ENCODE data around the gene PKNOX2. TPM values are rescaled to one million over a fixed set of nuclear protein-coding genes. Genes with fewer than 3 reads are reported as not detected.

PKNOX2 gene
- total RNA-seq, 2 donors from 2014 or later = not detected

DNA sequence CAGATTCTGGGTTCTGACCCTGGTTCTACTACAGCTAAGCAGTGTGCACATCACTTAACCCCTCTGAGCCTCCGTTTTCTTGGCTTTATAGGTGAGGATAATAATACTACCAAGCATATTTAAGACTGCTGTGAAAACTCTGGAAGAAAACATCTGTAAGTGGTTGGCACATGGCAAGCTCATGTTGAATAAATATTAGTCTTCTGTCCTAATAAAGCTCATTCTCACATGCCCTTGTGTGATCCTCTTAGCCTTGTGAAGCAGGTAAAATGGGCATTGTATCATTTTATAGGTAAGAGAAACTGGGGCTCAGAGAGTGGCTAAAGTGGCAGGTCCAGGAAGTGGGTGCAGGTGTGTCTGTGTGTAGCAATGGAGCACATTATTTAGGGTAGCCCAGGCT lies 8.5 kb downstream of the PKNOX2 start:
- peaks cover 4 to 7% of the 10 kb centered on the region in 2 donors for H3K4me1 Mint-ChIP-seq (ENCODE audit: low read depth in 2 of 2)
- ATAC-seq = no peak
- no peak for DNase-seq (ENCODE audit: low spot score)
- H3K9me3 Mint-ChIP-seq = no peaks in the 10 kb centered on the region
- H3K27me3 Mint-ChIP-seq = peaks cover 53 to 77% of the 10 kb centered on the region in 2 donors
- no peaks in the 10 kb centered on the region for H3K36me3 Mint-ChIP-seq
- no peak overlapping the region for H3K4me3 Mint-ChIP-seq
- H3K27ac Mint-ChIP-seq = no peak overlapping the region

DNA sequence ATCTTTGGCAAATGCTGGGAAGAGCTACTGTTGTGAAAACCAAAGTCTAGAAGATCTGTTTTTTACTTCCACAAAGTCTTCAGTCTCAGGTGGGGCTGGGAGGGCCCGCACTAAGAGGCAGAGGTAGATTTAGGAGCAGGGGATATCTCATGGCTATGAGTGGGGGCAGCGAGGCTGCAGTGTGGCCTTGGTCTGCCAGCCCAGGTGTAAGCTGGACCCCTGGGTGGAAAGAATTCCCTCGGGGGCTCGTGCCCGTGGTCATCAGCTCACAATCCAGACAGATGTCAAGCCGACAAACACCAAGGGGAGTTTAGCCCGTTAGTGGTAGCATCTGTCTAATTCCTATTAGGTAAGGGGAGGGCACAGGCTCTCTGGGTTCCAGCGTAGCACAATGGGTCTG lies 9.0 kb downstream of the PKNOX2 start:
- H3K4me3 Mint-ChIP-seq = no peak overlapping the region
- DNase-seq (ENCODE audit: low spot score) (no peak), ATAC-seq (no peak)
- H3K36me3 Mint-ChIP-seq = no peaks in the 10 kb centered on the region
- no peaks in the 10 kb centered on the region for H3K9me3 Mint-ChIP-seq
- H3K27me3 Mint-ChIP-seq = peaks cover 52 to 72% of the 10 kb centered on the region in 2 donors
- H3K4me1 Mint-ChIP-seq (ENCODE audit: low read depth in 2 of 2) = peaks cover 4 to 7% of the 10 kb centered on the region in 2 donors
- no peak overlapping the region for H3K27ac Mint-ChIP-seq

DNA sequence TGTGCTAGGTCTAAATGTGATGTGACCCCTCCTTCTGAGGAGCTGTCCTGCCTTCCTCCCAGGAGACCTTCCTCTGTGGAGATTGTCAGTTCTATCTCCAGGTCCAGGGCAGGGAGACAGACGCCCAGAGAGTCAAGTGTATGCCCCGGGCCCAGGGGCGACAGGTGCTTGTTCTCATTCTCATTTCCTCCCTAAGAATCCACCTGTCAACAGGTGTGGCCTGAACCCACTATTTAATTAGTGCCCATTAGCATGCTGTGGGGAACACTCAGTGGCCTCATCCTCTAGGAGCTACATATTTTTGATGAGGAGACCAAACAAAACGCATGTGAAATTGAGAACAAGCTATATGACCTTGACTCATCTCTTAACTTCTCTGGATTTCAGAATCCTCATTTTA lies 9.5 kb downstream of the PKNOX2 start:
- Mint-ChIP-seq H3K27ac (no peak overlapping the region), H3K27me3 (peaks cover 51 to 69% of the 10 kb centered on the region in 2 donors), H3K4me3 (no peak overlapping the region), H3K9me3 (no peaks in the 10 kb centered on the region), H3K4me1 (ENCODE audit: low read depth in 2 of 2) (peaks cover 4 to 7% of the 10 kb centered on the region in 2 donors), H3K36me3 (no peaks in the 10 kb centered on the region)
- no peak for ATAC-seq
- DNase-seq (ENCODE audit: low spot score) = no peak

DNA sequence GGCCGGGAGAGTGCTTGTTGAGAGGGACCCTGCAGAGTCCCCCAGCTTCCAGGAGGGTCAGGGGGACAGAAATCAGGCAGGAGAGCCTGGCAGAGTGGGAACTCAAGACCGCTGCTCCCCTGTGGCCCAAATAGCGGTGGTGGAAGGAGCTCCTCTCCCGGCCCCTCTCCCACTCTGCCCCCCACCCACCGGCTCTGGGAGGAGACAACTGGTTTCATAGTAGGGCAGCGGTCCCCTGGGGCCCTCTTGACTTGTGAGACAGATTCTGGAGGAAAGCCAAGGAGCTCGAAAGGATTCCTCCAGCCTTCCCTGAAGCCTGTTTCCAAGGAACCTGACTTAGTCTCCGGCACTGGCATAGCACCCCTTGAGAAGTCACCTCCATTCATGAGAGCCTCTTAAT lies 10.1 kb downstream of the PKNOX2 start:
- Mint-ChIP-seq H3K27me3 (peaks cover 47 to 69% of the 10 kb centered on the region in 2 donors), H3K4me3 (no peak overlapping the region), H3K4me1 (ENCODE audit: low read depth in 2 of 2) (peaks cover 4 to 7% of the 10 kb centered on the region in 2 donors), H3K27ac (no peak overlapping the region), H3K36me3 (no peaks in the 10 kb centered on the region), H3K9me3 (no peaks in the 10 kb centered on the region)
- DNase-seq (ENCODE audit: low spot score) (no peak), ATAC-seq (no peak)

DNA sequence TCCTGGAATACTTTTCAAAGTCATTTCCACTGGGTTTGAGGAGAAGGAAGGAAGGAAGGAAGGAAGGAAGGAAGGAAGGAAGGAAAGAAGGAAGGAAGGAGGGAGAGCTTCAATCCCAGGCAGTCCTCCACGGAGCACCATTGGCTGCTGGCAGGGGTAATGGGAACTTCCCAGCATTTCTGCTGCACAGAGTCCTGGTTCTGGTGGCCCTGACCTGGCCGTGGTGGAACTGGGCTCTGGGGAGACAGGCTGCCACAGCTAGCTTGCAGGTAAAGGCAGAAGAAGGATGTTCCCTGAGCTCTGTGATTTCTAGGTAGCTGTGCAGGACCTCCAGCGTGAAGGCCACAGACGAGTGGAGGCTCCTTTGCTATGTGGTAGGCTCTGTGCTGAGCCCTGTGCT lies 10.6 kb downstream of the PKNOX2 start:
- H3K27me3 Mint-ChIP-seq = peaks cover 48 to 70% of the 10 kb centered on the region in 2 donors
- peaks cover 4 to 7% of the 10 kb centered on the region in 2 donors for H3K4me1 Mint-ChIP-seq (ENCODE audit: low read depth in 2 of 2)
- no peaks in the 10 kb centered on the region for H3K36me3 Mint-ChIP-seq
- DNase-seq (ENCODE audit: low spot score) = no peak
- ATAC-seq = no peak
- no peaks in the 10 kb centered on the region for H3K9me3 Mint-ChIP-seq
- no peak overlapping the region for H3K27ac Mint-ChIP-seq
- no peak overlapping the region for H3K4me3 Mint-ChIP-seq

DNA sequence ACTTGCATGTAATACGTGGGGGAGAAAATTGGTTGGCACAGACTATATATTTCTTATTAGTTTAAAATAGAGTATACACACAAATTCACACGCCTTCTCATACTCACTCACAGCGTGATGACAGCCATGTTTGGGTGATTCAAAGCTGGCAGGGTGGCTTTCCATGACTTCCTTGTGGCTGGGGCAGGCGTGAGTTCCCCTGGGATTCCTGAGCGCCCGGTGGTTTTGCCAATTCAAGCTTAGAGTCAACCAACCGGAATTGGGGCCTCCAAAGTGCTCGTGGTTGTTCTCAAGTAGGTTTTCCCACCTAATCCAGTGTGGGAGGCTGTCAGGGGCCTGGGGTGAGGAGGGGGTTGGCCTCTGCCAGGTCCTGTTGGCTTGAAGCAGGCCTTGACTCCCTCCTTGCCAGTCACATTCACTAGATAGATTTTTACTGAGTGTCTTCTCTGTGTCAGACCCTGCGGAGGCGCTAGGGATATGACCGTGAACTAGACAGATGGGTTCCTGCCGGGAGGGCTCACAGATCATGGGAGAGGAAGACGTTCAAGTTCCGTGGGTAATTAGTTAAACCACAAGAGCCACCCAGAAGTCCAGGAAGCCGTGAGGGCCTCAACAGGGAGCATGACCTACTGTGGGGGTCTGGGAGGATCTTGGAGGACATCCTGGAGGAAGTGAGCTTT lies 11.5 kb downstream of the PKNOX2 start:
- DNase-seq (ENCODE audit: low spot score) (no peak), ATAC-seq (no peak)
- Mint-ChIP-seq H3K27me3 (peaks cover 50 to 69% of the 10 kb centered on the region in 2 donors), H3K36me3 (no peaks in the 10 kb centered on the region), H3K4me3 (no peak overlapping the region), H3K27ac (no peak overlapping the region), H3K9me3 (no peaks in the 10 kb centered on the region), H3K4me1 (ENCODE audit: low read depth in 2 of 2) (peaks cover 4 to 7% of the 10 kb centered on the region in 2 donors)

DNA sequence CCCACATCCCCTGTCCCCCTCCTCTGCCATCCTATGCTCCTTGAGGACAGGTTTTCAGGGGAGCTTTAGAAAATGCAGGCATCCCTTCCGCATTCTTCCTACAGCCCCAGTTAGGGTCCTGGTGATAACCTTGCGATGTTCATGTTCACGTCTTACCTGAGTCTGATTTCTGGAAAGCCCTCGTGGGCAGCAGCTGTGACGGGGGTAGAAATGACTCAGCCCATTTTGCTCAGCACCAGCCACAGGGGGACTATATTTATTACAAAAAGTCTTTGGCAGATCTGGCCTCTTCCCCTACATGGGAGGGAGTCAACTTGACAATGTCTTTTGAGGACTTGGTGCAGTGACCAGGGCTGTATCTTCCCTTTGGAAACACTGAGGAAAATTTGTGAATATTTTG lies 12.3 kb downstream of the PKNOX2 start:
- H3K4me3 Mint-ChIP-seq = no peak overlapping the region
- no peak overlapping the region for H3K27ac Mint-ChIP-seq
- no peaks in the 10 kb centered on the region for H3K9me3 Mint-ChIP-seq
- no peaks in the 10 kb centered on the region for H3K36me3 Mint-ChIP-seq
- DNase-seq (ENCODE audit: low spot score) (no peak), ATAC-seq (no peak)
- H3K27me3 Mint-ChIP-seq = peaks cover 46 to 64% of the 10 kb centered on the region in 2 donors
- H3K4me1 Mint-ChIP-seq (ENCODE audit: low read depth in 2 of 2) = peaks cover 0 to 4% of the 10 kb centered on the region in 2 donors

DNA sequence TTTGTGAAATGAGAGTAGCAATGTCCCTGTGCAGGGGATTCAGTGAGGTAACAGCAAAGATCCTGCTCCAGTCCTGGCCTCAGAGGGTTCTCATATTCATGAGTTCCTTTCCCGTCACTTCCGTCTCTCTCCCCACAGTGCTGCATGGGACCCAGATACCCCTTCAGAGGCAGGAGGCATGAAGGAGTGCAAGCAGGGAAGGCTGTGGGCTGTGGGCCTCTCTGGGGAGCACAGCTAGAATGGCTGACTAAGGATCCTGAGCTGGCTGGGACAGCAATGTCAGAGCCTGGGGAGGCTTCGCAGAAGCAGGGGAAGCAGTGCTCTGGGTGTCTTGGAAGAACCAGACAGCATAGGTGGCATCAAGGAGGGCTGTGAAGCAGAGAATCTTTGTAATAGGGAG lies 13.0 kb downstream of the PKNOX2 start:
- Mint-ChIP-seq H3K27ac (no peak overlapping the region), H3K27me3 (peaks cover 46 to 61% of the 10 kb centered on the region in 2 donors), H3K4me1 (ENCODE audit: low read depth in 2 of 2) (peaks cover 0 to 4% of the 10 kb centered on the region in 2 donors), H3K9me3 (no peaks in the 10 kb centered on the region), H3K36me3 (no peaks in the 10 kb centered on the region), H3K4me3 (no peak overlapping the region)
- ATAC-seq = no peak
- DNase-seq (ENCODE audit: low spot score) = no peak

DNA sequence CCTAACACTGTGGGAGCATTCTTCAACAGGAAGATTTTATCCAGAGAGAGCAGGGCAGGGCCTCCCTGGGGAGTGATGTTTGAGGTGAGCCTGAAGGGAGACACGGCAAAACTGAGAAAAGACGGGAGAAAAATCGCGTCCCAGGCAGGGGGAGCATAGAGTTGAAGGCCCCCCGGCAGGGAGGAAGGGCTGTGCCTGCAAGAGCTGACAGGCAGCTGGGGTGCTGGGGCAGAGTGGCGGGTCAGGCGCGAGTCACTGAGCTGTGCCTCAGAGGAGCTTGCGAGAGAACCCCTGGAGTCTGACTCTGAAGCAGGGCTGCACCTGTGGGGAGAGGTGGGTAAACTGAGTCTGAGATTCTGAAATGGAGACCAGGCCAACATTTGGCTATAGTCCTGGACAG lies 14.8 kb downstream of the PKNOX2 start:
- DNase-seq (ENCODE audit: low spot score) (no peak), ATAC-seq (no peak)
- Mint-ChIP-seq H3K27ac (no peak overlapping the region), H3K4me3 (no peak overlapping the region), H3K9me3 (no peaks in the 10 kb centered on the region), H3K27me3 (peaks cover 45 to 58% of the 10 kb centered on the region in 2 donors), H3K36me3 (no peaks in the 10 kb centered on the region), H3K4me1 (ENCODE audit: low read depth in 2 of 2) (peaks cover 0 to 4% of the 10 kb centered on the region in 2 donors)

DNA sequence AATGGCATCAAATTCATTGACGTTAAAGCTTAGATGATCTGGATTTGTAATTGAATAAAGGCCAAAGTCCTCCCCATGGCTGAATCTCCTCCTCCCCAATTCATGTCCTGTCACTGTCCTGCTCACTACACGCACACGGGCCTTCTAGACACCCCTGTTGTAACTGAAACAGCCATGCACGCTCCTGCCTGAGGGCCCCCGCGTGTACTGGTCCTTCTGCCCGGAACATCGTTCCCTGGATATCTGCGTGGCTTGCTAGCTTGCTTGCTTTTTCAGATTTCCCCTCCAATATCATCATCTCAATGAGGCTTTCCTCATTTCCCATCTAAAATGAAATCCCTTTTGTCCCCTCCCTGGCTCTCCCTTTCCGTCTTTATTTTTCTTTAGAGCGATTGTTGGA lies 15.3 kb downstream of the PKNOX2 start:
- H3K4me3 Mint-ChIP-seq = no peak overlapping the region
- no peak for DNase-seq (ENCODE audit: low spot score)
- H3K4me1 Mint-ChIP-seq (ENCODE audit: low read depth in 2 of 2) = peaks cover 0 to 4% of the 10 kb centered on the region in 2 donors
- ATAC-seq = no peak
- no peak overlapping the region for H3K27ac Mint-ChIP-seq
- no peaks in the 10 kb centered on the region for H3K36me3 Mint-ChIP-seq
- H3K27me3 Mint-ChIP-seq = peaks cover 45 to 58% of the 10 kb centered on the region in 2 donors
- no peaks in the 10 kb centered on the region for H3K9me3 Mint-ChIP-seq

DNA sequence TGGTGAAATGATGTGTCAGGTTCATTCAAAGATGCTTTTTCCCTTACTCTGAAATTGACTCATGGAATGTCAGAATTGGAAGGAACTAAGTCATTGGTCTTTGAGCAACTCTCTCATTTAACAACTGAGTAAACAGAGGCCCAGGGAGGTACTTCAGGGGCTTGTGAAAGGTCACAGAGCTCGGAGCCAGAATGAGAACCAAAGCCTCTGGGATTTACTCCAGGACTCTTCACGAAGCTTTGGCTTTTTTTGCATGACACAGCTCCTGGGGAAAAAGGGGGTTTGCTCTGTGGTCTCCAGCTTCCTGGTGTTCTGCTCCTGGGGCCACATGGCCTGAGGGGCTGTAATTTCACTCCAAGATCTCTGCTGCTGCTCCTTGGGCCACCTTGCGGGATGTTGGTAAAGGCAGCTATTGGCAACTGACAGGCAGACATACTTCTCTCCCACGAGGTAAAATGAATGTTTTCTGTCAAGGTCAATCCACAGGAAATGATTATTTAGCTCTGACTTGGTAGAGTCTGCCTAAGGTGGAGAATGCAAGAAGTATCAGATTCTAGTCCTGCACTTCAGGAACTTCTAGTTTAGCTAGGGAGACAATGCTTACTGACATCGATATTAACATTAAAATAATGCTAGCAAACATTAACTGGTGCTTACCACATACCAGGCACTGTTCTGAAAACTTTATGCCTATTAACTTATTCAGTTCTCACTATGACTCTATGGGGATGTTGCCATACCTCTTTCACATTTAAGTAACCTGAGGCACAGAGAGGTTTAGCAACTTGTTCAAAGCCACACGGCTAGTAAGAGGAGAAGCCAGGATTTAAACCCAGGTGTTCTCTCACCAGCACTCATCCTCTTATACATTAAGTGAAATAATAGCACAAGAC lies 16.1 kb downstream of the PKNOX2 start:
- no peak overlapping the region for H3K4me3 Mint-ChIP-seq
- no peaks in the 10 kb centered on the region for H3K9me3 Mint-ChIP-seq
- no peak for ATAC-seq
- peaks cover 0 to 4% of the 10 kb centered on the region in 2 donors for H3K4me1 Mint-ChIP-seq (ENCODE audit: low read depth in 2 of 2)
- no peaks in the 10 kb centered on the region for H3K36me3 Mint-ChIP-seq
- no peak for DNase-seq (ENCODE audit: low spot score)
- H3K27me3 Mint-ChIP-seq = peaks cover 41 to 61% of the 10 kb centered on the region in 2 donors
- no peak overlapping the region for H3K27ac Mint-ChIP-seq

DNA sequence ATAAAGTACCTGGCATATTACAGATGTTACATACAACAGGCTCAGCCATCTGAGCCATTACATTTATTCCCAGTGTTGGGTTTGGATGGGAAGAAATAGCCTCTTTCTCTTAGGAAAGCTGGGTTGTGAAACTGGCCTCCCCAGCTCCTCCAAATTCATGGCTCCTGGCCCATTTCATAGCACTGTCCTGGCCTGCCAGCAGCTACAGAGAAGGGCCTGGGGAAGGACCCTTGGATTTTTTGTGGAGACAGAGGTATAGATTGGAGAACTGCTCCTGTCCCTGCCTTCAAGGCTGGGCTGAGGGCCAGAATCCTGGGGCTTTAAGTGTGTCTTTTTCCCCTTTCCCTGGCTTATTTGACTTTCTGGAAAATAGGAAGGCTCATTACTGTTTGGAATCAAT lies 18.0 kb downstream of the PKNOX2 start:
- Mint-ChIP-seq H3K27me3 (peaks cover 37 to 63% of the 10 kb centered on the region in 2 donors), H3K9me3 (no peaks in the 10 kb centered on the region), H3K4me1 (ENCODE audit: low read depth in 2 of 2) (no peaks in the 10 kb centered on the region), H3K36me3 (no peaks in the 10 kb centered on the region), H3K4me3 (no peak overlapping the region), H3K27ac (no peak overlapping the region)
- ATAC-seq = no peak
- DNase-seq (ENCODE audit: low spot score) = no peak

DNA sequence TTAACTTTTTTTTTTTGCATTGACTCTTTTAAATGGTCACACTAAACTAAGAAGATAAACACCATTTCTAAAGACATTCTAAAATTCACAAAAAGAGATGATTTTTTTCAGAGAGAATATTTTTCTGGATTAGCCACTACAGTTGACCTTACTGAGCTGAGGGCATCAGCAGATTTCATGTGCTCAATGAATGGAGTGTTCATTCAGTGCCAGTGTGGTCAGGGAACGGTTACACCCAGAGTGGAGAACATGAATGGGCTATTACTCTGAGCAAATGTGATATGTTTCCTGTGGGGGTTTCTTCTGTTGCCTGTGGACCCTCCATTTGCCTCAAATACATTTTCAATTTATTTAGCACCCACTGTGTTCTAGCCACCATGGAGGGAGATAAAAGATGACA lies 19.1 kb downstream of the PKNOX2 start:
- Mint-ChIP-seq H3K27me3 (peaks cover 32 to 72% of the 10 kb centered on the region in 2 donors), H3K9me3 (no peaks in the 10 kb centered on the region), H3K4me1 (ENCODE audit: low read depth in 2 of 2) (no peaks in the 10 kb centered on the region)

DNA sequence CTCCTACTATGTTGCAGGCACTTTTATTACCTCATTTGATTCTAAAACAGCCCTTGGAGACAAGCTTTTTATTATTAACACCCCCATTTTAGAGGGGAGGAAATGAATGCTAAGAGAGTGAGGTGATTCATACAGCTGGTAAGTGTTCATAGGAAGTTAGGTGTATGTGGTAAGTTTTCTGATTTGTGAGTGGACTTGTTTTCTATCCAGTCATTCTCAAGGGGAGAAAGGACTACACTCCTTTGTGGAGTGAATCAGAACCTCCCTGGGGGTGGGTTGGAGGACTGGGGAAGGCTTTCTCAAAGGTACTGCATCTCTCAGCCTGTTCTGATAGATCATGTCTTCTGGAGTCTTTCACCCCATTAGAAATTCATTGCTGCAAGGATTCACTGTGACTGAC lies 23.5 kb downstream of the PKNOX2 start:
- ATAC-seq = no peak
- no peak overlapping the region for H3K4me3 Mint-ChIP-seq
- peaks cover 37 to 83% of the 10 kb centered on the region in 2 donors for H3K27me3 Mint-ChIP-seq
- H3K4me1 Mint-ChIP-seq (ENCODE audit: low read depth in 2 of 2) = no peaks in the 10 kb centered on the region
- no peaks in the 10 kb centered on the region for H3K9me3 Mint-ChIP-seq
- no peak overlapping the region for H3K27ac Mint-ChIP-seq
- no peaks in the 10 kb centered on the region for H3K36me3 Mint-ChIP-seq
- DNase-seq (ENCODE audit: low spot score) = no peak

More for the DNA sequence above, 19.1 kb downstream of the PKNOX2 start:
- Mint-ChIP-seq H3K27ac (no peak overlapping the region), H3K4me3 (no peak overlapping the region), H3K36me3 (no peaks in the 10 kb centered on the region)
- DNase-seq (ENCODE audit: low spot score) = no peak
- no peak for ATAC-seq

Measured in natural killer cell treated with Interleukin-12 subunit alpha and Interleukin-12 subunit beta and Interleukin-15 and Interleukin-18, amount 100 ng/mL, for 72 hours (primary cell).